Measurements from ENCODE around the gene TBCA. TPM values are rescaled to one million over a fixed set of nuclear protein-coding genes. Genes with fewer than 3 reads are reported as not detected.
"Not testable (repeated sequence)": the region's sequence is repeated elsewhere in the genome, so short reads cannot be mapped to it uniquely, and the experiment has no call there.

Gene TBCA
- total RNA-seq, 1 experiment from 2014 or later, result 392 TPM

DNA sequence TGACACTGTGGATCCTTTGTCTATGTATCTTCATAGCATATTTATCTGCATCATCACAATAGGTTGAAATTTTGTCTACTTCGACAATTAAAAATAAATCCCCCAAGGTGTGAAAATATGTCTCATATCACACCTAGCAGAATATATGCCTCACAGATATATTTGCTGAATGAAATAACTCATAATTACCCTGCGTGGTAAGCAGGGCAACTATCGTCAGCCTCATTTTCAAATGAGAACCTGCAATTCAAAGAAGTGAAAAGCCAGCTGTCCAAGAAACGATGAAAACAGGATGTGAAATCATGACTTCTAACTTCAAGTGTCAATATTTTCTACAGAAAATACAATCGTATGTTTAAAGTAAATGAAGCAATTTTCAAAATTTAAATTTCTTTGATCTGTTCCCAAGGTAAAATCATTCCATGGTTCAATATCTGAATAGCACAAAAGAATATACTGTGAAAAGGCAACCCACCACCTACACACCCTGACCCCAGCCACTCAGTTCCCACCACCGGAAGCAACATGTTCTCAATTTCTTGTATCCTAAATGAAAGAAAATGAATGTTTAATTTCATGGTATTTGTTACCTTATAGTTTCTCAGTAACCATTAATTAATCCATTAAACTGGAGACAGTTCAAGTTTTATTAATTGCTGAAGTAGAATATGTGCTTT lies 57.1 kb downstream of the TBCA start:
- DNase-seq (ENCODE audit: extremely low read depth, low read depth), result no peak

DNA sequence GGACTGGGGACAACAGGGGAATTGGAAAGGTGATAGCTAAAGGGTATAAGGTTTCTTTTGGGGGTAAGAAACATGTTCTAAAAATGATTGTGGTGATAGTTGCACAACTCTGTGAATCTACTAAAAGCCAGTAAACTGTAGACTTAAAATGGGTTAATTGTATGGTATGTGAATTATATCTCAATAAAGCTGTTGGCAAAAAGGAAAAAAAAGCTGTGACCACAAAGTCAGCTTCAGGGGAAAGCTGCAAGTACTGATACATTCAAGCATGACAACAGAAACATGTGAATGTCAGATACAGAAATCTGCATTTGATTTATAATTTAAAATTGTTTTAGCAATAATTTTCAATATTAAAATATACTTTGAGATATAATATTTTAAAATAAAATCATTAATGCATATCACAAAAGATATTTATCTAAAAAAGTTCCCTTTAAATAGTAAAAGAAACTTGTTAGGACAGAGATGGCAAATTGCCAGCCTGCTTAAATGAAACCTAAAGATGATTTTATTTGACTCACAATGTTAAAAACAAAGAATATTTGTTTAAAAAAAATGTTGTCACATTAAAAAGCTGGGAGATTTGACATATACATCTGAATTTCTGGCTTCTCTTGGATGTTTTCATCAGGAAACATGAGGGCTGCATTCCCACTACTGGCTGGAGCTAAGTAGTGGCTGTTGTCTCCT lies 66.0 kb downstream of the TBCA start:
- DNase-seq (ENCODE audit: extremely low read depth, low read depth), result no peak

DNA sequence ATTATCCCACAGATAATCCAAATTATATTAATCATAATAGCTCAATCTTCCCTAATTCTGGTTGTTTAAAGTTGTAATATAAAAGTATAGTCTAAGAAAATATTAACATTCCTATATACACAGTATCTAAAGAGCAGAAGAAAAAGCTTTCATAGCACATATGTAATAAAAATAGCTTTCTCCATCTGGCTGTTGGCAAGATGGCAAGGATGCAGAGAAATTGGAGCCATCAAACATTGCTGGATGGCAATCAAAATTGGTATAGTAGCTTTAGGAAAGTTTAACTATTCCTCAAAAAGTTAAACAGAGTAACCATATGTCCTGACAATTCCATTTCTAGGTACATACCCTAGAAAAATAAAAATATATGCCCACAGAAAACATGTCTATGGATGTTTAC lies 66.8 kb downstream of the TBCA start:
- DNase-seq (ENCODE audit: extremely low read depth, low read depth), result no peak

DNA sequence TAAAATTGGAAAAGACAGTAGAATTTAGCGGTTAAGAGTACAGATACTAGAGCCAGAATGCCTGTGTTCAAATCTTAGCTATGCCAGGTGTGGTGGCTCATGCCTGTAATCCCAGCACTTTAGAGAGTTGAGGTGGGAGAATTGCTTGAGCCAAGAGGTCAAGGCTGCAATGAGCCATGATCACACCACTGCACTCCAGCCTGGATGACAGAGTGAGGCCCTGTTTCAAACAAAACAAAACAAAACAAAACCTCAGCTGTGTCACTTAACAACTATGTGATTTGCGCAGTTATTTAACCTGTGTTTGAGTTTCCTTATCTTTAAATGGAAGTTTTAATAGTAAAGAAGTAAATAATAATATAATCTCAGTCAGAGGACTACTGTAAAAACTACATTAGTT lies 68.3 kb downstream of the TBCA start:
- no peak for DNase-seq (ENCODE audit: extremely low read depth, low read depth)

DNA sequence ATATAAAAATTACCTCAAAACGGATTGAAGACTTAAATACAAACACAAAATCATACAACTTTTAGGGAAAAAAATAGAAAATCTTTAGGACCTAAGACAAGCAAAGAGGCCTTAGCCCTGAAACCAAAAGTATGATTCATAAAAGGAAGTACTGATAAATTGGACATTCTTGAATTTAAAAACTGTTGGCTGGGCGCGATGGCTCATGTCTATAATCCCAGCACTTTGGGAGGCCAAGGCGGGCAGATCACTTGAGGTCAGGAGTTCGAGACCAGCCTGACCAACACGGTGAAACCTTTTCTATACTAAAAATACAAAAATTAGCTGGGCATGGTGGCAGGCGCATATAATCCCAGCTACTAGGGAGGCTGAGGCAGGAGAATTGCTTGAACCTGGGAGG lies 76.6 kb downstream of the TBCA start:
- DNase-seq (ENCODE audit: extremely low read depth, low read depth), result not testable (repeated sequence)

DNA sequence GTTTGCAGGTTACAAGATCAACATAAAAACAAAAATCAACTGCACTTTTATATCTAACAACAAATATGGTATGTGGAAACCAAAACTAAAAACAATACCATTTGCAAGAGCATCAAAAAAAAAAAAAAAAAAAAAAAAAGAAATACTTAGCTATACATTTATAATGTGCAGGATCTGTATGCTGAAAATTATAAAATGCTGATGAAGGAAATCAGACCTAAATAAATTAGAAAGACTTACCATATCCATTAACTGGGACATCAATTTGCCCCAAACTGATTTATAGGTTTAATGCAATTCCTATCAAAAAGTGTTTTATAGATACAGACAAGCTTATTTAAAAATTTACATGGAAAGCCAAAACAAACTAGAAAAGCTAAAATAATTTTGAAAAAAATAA lies 77.2 kb downstream of the TBCA start:
- no peak for DNase-seq (ENCODE audit: extremely low read depth, low read depth)

DNA sequence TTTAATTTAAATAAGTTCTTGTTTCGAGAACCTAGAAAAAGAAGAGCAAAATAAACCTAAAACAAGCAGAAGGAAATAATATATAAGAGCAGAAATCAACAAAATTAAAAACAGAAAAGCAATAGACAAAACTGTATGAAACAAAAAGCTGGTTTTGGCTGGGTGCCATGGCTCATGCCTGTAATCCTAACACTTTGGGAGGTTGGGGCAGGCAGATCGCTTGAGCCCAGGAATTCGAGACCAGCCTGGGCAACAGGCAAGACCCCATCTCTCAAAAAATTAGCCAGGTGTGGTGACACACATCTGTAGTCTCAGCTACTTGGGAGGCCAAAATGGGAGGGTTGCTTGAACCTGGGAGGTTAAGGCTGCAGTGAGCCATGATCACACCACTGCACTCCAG lies 78.4 kb downstream of the TBCA start:
- DNase-seq (ENCODE audit: extremely low read depth, low read depth), result no peak

DNA sequence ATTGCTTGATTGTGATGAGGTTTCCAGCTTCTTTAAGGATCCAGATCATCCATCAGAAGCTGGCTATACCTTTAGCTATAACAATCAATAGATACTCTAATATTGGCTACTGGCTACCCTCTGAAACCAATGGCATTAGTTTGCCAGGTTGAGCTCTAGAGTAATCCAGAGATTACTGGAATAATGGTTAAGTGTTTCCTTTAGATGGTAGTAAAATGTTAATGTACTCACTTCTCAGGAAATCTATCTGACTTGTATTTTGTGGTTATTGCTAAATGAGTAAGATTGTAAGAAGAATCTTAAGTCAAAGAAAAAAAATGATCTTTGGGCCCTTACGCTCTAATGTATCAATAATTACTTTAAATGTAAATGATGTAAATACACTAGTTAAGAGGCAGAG lies 80.0 kb downstream of the TBCA start:
- no peak for DNase-seq (ENCODE audit: extremely low read depth, low read depth)

DNA sequence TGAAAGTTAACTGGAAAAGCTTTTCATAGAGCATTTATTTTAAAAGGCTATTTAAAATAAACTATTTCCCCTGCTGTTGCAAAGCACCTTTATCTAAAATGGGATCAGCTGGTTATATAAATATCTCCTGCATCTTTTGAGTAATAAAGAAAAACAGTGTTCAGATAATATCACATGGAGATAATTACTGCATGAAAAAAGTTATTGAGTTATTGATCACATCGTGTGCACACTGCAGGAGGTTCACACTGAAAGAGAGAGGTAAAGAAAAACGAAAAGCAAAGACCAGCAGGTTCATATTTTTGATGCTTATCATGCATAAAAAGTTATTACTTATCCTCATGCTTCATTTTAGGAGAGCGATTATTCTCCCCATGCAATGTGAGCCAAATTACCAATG lies 82.2 kb downstream of the TBCA start:
- DNase-seq (ENCODE audit: extremely low read depth, low read depth), result no peak

DNA sequence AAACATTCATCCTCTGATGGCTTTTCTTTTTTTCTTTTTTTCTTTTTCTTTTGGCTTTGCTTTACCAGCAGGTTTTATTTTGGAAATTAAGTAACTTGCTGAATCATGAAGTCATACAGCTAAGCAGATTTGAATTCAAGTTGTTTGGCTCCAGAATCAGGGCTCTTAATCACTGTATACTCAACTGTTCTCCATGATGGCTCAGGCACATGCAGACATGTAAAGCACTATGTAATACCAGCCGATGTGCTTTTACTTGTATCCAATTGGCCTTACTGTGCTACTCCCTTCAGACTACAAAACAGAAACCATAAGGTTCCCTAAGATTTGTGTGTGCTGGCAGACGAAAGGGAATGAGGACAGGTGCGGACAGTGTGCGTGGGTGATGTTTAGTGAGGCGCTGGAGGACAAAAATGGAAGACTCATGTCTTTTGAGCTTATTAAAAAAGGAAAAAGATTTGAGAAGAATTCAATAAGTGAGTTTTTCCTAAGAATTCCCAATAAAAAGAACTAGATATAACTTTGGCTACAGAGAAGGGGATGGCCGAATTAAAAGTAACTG lies 92.9 kb downstream of the TBCA start:
- no peak for DNase-seq (ENCODE audit: extremely low read depth, low read depth)

DNA sequence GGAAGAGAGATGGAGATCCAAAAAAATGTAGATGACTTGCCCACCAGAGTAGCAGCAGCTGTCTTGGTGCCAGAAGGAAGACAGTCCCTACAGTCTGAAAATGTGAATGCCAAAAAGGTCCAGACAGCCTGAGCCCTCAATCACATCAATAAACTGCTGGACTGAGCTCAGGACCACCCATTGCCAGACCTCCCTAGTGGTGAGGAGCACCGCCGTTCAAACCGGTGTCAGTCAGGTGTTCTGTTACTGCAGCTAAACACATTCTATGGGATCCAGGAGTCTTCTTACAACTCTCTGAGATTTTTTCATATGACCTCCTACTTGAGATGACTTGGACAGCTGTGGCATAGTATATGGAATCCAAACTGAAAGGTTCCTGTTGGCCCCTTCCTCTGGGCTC lies 105.6 kb downstream of the TBCA start:
- DNase-seq (ENCODE audit: extremely low read depth, low read depth), result no peak

DNA sequence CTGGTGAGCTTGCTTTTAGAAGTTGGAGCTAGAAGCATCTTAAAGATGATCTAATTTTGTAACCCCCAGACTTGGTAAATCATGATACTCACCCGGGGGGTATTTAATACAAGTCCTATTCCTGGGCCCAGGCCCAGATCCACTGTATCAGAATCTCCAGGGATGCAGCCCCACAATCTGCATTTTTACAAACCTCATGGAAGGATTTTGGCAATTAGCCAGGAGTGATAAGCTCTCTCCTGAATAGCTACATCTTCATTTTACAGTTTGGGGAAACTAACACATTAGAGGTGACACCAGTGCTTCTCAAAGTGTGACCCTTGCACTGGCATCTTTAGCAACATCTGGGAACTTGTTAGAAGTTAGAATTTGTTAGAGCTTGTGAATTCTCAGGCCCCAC lies 106.5 kb downstream of the TBCA start:
- DNase-seq (ENCODE audit: extremely low read depth, low read depth), result no peak

DNA sequence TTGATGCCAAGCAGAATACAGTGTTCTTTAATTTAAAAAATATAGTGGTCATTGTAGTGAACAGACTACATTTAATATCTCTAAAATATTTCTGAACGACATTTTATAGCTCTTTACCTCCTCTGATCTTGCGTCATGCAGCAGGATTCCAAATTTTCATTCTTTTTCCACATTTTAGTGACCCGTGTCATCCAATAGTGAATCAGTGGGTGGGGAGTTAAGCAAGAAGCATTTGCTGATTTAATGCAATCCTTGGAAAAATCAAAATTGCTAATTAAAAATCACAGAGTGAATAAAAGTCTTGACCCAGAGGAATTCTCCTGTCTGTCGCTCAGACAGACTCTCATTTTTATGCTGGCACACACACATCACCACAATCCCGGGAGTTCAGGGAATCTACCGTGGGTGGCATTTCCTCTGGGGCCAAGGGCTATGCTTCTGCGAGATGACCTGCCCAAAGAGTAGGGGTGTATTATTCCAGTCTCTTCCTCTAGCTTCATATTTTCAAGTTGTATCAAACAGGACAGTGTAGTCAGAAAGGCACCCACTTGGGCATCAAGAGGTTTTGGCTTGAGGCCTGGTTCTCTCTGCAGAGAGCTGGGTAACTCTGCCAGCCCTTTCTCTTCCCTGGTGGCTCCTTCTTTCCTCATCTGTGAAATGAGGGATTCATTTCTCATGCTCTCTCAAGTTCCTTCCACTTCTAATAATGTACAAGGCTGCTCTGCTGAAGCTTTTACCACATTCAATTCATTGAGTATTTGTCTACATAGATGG lies 112.9 kb downstream of the TBCA start:
- DNase-seq (ENCODE audit: extremely low read depth, low read depth), result no peak

DNA sequence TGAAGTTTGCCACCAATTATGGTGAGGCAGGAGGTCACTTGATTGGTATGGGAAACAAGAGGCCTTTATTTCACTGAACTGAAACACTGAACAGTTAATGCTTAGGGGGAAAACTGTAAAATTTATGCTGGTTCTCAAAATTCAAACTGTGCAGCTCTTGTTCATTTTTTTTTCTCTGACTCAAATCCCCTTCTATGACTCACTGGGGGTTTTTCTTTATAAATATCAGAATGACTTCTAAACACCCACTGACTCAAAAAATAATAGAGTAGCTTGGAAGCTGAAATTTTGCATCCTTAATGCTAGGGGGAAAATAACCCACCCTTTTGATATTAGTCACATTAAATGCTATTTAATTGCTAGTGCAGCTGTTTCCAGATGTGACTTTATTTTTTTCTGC lies 113.5 kb downstream of the TBCA start:
- DNase-seq (ENCODE audit: extremely low read depth, low read depth), result no peak

DNA sequence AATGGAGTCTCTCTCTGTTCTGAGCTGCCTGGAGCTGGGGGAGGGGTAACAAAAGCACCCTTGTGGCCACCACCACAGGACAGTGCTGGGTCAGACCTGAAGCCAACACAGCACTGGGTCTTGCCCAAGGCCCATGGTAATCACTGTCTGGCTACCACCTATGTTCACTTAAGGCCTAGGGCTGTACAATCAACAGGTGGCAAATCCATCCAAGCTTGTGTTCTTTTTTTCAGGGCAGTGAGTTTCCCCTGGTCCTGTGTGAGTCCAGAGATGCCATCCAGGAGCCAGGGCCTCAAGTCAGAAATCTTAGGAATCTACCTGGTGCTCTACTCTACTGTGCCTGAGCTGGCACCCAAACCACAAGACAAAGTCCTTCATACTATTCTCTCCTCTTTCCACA lies 117.5 kb downstream of the TBCA start:
- no peak for DNase-seq (ENCODE audit: extremely low read depth, low read depth)

DNA sequence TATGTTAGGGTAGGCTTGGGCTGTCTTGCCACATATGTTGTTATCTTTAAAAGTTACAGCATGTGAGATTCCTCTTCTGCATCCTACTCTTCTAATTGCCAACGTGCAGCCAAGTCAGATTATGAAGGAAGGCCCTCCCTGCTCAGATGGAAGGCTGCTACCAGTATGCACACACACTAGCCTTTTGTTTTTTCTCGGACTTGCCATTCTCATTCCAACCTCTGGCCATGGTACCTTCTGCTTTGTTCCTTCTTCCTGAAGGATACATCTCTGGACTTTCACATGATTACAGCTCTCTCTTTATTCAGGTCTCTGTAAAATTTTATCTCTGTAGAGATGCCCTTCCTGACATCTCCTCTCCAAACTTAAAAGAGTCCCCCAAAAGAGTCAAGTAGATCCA lies 124.8 kb downstream of the TBCA start:
- DNase-seq (ENCODE audit: extremely low read depth, low read depth), result no peak

DNA sequence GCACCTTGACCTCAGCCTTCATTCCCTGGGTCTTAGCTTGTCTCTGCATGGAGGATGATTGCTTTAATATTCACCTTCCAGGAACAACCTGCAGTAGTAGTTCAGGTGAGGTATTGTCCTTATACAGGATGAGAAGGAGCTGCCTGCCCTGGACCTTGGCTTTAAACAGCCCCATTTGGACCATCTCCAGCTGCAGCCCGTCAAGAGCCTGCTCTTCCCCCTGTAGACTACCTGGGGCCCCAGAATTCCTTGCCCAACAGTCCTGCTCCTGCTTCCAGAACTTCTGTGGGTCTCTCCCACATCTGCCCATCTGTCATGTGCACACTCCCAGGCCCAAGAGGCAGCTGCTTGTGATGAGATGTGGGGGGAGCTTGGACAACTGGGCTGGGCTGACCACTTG lies 125.5 kb downstream of the TBCA start:
- no peak for DNase-seq (ENCODE audit: extremely low read depth, low read depth)

DNA sequence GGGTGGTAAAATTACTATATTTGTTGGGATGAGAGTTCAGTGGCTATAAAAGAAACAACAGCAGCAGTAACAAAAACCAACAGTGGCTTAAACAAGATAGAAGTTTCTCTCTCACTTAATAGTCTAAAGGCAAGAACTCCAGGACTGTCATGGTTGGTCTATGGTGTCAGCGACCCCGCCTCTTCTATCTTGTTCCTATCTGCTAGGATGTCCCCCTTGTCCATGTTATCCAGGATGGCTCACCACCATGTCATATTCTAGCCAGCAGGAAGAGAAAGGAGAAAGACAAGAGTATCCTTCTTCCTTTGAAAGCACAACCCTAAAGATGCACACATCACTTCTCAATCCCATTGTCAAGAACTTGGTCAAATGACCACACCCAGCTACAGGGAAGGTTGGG lies 126.4 kb downstream of the TBCA start:
- DNase-seq (ENCODE audit: extremely low read depth, low read depth), result no peak

DNA sequence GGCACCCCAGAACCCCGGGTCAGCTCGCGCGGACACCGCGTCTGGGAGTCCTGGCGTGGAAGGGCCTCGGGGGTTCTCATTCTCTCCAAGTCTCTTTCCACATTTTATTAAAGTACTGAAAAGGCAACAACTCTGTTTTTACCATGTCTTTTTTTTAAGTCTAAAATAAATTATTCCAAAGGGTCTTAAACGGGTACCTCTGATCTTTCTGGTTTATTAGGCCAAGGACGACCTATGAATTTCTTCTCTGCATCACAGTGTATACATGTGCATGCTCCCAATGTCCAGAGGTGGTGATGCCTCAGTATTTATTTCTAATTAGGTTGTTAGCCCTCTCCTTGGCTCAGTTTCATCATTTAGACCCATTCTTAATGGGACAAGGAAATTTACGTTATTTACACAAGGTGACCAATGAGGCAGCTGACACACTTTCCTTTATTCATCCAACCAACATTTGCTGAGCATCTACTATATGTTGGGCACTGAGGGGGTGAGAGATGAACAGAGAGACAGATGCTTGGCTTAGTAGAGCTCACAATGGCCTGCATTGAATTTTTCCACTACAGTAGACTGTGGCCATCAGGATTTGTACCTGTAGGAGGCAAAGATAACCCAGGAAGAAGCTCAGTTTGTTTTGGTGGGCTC lies 130.0 kb downstream of the TBCA start:
- no peak for DNase-seq (ENCODE audit: extremely low read depth, low read depth)

DNA sequence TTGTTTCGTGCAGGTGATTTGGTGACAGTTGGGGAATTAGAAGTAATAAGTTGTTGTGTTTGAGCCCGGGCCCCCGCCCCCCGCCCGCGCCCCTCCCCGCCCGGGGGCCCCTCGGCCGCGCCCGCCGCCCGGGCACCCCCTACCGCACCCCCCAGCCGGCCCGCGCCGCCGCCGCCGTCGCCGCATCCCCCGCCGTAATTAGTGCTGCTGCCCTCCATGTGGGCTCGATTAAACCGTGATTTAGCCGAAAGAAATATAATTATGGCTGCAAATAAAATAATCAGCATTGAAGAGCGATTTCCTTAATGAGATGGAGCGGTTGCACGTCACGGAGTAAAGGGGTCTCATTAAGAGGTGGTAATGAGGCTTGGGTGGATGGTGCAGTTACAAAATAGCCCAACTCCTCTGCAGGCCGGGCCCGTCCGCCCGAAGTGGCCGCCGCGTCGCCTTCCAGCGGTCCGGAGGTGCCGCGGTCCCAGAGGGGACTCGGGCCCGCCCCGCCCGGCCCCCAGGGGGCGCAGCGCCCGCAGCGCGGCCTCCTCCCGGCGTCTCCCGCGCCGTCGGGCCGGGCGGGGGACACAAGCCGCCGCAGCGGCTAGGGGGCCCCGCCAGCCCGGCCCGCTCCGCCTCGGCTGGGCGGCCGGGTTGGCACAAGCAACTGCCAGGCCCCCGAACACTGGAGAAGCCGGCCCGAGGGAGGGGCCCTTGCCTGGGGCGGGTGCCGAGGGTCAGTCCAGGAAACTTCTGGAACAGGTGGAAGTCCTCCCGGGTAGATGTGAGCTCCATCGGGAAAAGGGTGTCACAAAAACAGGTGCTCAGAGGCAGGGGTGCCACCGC lies 130.8 kb downstream of the TBCA start:
- DNase-seq (ENCODE audit: extremely low read depth, low read depth), result peak; percentile 9
